WERI-Rb-1 (cell line): Measurements from ENCODE around the gene KMT5B.

Source experiments
- DNase-seq: peaks from one replicate; pipeline ENCODE4 v3.0.0-alpha.2; 2020
- H3K27ac ChIP-seq: fragments of 250-450 bp; sonication (Bioruptor Pico); 2 replicates; pipeline ENCODE4 v1.5.1; 2020; ENCODE audit warnings: mild to moderate bottlenecking, moderate library complexity
- H3K27me3 ChIP-seq: fragments of 250-450 bp; sonication (Bioruptor Pico); 2 replicates; pipeline ENCODE4 v1.5.1; 2021; ENCODE audit warnings: mild to moderate bottlenecking, low read depth, moderate library complexity; ENCODE audit not compliant: insufficient read depth, severe bottlenecking
- H3K36me3 ChIP-seq: fragments of 250-450 bp; sonication (Bioruptor Pico); 2 replicates; pipeline ENCODE4 v1.5.1; 2020; ENCODE audit warnings: mild to moderate bottlenecking, moderate library complexity
- H3K4me3 ChIP-seq: 2 replicates; pipeline ENCODE4 v1.5.1; 2011; ENCODE audit warnings: low read depth, mild to moderate bottlenecking, control low read depth, low read length
- H3K9me3 ChIP-seq: fragments of 250-450 bp; sonication (Bioruptor Pico); 2 replicates; pipeline ENCODE4 v1.5.1; 2021; ENCODE audit warnings: mild to moderate bottlenecking, moderate library complexity; ENCODE audit not compliant: severe bottlenecking
- CTCF ChIP-seq: IDR thresholded peaks from 2 replicates; pipeline ENCODE4 v1.5.1; 2011; ENCODE audit warnings: low read depth, mild to moderate bottlenecking, control low read depth, inconsistent platforms, low read length

The KMT5B gene

DNA sequence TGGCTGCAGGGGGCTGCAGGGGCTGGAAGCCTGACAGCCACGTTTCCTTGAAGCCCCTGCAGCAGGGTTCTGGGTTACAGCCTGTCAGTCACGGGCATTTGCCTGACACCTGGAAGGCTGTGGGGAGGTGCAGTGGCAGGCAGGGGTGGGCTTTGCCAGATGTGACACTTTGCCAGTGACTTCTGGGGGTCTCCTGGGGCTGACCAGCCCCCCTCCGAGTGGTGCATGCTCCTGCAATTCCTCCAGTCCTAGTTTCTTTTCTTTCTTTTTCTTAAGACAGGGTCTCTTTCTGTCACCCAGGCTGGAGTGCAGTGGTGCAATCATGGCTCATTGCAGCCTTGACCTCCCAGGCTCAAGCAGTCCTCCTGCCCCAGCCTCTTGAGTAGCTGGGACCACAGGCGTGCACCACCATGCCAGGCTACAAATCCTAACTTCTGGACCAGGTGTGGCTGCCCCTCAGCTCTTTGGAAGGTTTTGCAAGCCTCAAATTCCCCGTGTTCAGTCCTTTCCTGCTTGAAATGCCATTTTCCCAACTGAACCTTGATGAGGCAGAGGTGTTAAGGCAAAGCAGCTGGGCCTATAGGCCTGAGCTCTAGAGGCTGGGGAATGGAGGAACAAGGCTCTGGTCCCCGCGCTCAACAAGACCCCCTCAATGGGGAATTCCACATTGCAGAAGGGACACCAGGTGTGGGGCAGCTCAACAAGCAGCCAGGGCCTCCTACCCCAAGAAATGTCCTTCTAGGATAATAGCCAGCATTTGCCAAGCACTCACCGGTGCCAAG lies 71.7 kb downstream of the KMT5B start:
- Histone ChIP-seq H3K27me3 (no peaks in the 10 kb centered on the region), H3K27ac (no peak overlapping the region), H3K9me3 (no peaks in the 10 kb centered on the region), H3K36me3 (no peaks in the 10 kb centered on the region), H3K4me3 (no peak overlapping the region)
- no peak for DNase-seq
- no peak for TF ChIP-seq CTCF

DNA sequence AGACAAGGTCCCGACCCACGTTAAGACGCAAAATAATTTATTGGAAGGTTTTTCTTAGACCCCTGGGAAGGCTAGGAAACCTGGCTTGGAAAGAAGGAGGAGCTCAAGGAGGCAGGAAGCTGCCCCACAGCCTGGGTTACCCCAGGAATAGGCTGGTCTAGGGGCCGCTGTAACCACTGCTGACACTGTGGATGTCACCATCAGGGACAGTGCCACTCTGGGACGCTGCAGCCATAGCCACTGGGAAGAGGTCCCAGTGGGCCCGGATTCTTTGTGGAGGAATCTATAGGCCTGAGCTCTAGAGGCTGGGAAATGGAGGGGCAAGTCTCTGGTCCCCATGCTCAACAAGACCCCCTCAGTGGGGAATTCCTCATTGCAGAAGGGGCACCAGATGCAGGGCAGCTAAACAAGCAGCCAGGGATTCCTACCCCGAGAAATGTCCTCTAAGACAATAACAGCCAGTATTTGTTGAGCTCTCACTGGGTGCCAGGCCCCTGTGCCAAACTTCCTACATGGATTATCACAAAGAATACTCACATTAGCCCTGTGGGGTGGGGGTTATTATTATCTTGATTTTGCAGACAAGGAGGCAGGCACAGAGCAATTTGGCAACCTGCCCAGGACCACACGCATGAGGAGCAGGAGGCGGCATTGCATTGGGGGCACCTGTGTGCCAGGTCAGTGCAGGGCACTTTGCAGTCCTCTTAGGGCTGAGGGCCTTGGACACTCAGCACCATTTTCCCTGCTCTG lies 72.4 kb downstream of the KMT5B start:
- no peaks in the 10 kb centered on the region for H3K9me3 ChIP-seq
- DNase-seq = no peak
- H3K36me3 ChIP-seq = no peaks in the 10 kb centered on the region
- H3K27ac ChIP-seq = no peak overlapping the region
- no peak for TF ChIP-seq CTCF
- H3K4me3 ChIP-seq = no peak overlapping the region
- no peaks in the 10 kb centered on the region for H3K27me3 ChIP-seq

- no peak for TF ChIP-seq CTCF
- peaks cover 4% of the 10 kb centered on the region for H3K9me3 ChIP-seq
- no peaks in the 10 kb centered on the region for H3K27me3 ChIP-seq
- no peak overlapping the region for H3K27ac ChIP-seq
- H3K36me3 ChIP-seq = no peaks in the 10 kb centered on the region
- DNase-seq = no peak
- H3K4me3 ChIP-seq = no peak overlapping the region
Measured at GRCh38 chr11:68138237-68138636, 74.9 kb downstream of the KMT5B start.

GRCh38 chr11:68137833-68138232 lies 75.3 kb downstream of the KMT5B start:
- Histone ChIP-seq H3K9me3 (peaks cover 4% of the 10 kb centered on the region), H3K4me3 (no peak overlapping the region), H3K27ac (no peak overlapping the region), H3K27me3 (no peaks in the 10 kb centered on the region), H3K36me3 (no peaks in the 10 kb centered on the region)
- DNase-seq = no peak
- no peak for TF ChIP-seq CTCF

DNA sequence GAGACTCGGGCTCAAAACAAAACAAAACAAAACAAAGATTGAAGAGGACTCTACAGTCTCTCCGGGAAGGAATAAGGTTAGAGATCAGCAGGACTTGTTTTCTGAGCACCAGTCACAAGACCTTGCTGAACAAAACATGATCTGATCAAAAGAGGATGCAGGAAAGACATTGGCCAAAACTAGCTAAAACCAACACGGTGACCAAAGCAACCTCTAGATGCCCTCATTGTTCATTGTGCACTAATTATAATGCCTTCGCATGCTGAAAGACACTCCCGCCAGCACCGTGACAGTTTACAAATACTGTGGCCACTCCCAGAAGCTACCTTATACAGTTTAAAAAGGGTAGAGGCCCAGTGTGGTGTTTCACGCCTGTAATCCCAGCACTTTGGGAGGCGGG lies 76.2 kb downstream of the KMT5B start:
- Histone ChIP-seq H3K36me3 (no peaks in the 10 kb centered on the region), H3K27ac (no peak overlapping the region), H3K27me3 (no peaks in the 10 kb centered on the region), H3K9me3 (peaks cover 10% of the 10 kb centered on the region), H3K4me3 (no peak overlapping the region)
- TF ChIP-seq CTCF = no peak
- no peak for DNase-seq

- H3K27me3 ChIP-seq = no peaks in the 10 kb centered on the region
- no peak for DNase-seq
- TF ChIP-seq CTCF = no peak
- H3K27ac ChIP-seq = no peak overlapping the region
- peaks cover 13% of the 10 kb centered on the region for H3K9me3 ChIP-seq
- H3K36me3 ChIP-seq = no peaks in the 10 kb centered on the region
- H3K4me3 ChIP-seq = no peak overlapping the region
Measured at GRCh38 chr11:68135161-68135560, 77.9 kb downstream of the KMT5B start.
